Upper lobe of right lung (tissue), 1 donor: ENCODE measurements around the gene PPP2R3A. TPM values are rescaled to one million over a fixed set of nuclear protein-coding genes. Genes with fewer than 3 reads are reported as not detected.
"Not testable (repeated sequence)": the region's sequence is repeated elsewhere in the genome, so short reads cannot be mapped to it uniquely, and the experiment has no call there.

Experiments
- ATAC-seq: fragments of 200-7000 bp; cut with Tn5 transposase; one replicate; pipeline ENCODE4 v1.9.1; 2020; ENCODE audit warnings: mild to moderate bottlenecking, moderate library complexity
- DNase-seq: peaks from one replicate; pipeline ENCODE4 v3.0.0-alpha.2; 2020
- H3K27ac ChIP-seq: fragments of 200-600 bp; one replicate; pipeline ENCODE4 v1.8.0; 2022
- H3K27me3 ChIP-seq: fragments of 200-600 bp; one replicate; pipeline ENCODE4 v1.8.0; 2022; ENCODE audit warnings: mild to moderate bottlenecking
- H3K36me3 ChIP-seq: fragments of 200-600 bp; one replicate; pipeline ENCODE4 v1.8.0; 2022
- H3K4me1 ChIP-seq: fragments of 200-600 bp; one replicate; pipeline ENCODE4 v1.8.0; 2022
- H3K4me3 ChIP-seq: fragments of 200-600 bp; one replicate; pipeline ENCODE4 v1.8.0; 2022; ENCODE audit warnings: mild to moderate bottlenecking
- H3K9me3 ChIP-seq: fragments of 200-600 bp; one replicate; pipeline ENCODE4 v1.8.0; 2022
- intact Hi-C: fragments of 100-400 bp; cut with DNase I; formaldehyde crosslinking; loops from one replicate; pipeline ENCODE4 v1.11.0; 2022
- total RNA-seq: library from RNA; stranded (reverse); fragmentation: NEBNext Ultra II Directional; extraction: Animal tissue kit (Norgen Biotek cat#: 25700); gene quantifications from one replicate; pipeline ENCODE4 v1.2.1, GENCODE V29; 2021
- TF ChIP-seq, protein P1 (sequence below): fragments of 200-600 bp; IDR thresholded peaks from one replicate; pipeline ENCODE4 v1.8.0; 2022; ENCODE audit warnings: antibody characterized with exemption
- donor health status: DM: no; HTN: yes; CAD: no; lungs with severe emphysema.

Gene PPP2R3A
- total RNA-seq, 1 donor from 2014 or later = 7.4 TPM

DNA sequence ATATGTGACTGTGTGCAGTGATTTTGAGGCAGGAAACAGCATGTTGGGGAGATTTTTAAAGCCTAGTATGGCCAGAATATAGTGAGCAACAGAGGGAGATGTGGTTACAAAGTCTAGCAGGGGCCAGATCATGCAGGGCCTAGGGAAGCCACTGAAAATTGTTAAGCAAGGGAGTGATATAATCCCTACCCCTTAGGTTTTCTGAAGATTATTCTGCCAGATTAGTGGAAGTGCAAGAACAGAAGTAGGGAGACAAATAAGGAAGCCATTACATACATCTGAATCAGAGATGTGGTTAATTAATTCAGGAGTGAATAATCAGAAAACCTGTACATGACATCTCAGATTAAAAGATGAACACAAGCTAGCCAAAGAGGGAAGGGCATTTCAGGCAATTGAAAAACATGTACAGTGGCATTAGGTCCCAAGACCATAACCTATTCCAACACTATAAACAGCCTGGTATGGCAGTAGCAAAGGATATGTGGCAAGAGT is 175.8 kb downstream of the PPP2R3A start:
- no peak for ATAC-seq
- no peaks in the 10 kb centered on the region for H3K36me3 ChIP-seq
- no peak overlapping the region for H3K27ac ChIP-seq
- peaks cover 15% of the 10 kb centered on the region for H3K4me1 ChIP-seq
- no peak overlapping the region for H3K4me3 ChIP-seq
- no peaks in the 10 kb centered on the region for H3K27me3 ChIP-seq
- intact Hi-C loops = no loop called here
- no peak for DNase-seq
- no peaks in the 10 kb centered on the region for H3K9me3 ChIP-seq
- TF ChIP-seq, protein P1, sequence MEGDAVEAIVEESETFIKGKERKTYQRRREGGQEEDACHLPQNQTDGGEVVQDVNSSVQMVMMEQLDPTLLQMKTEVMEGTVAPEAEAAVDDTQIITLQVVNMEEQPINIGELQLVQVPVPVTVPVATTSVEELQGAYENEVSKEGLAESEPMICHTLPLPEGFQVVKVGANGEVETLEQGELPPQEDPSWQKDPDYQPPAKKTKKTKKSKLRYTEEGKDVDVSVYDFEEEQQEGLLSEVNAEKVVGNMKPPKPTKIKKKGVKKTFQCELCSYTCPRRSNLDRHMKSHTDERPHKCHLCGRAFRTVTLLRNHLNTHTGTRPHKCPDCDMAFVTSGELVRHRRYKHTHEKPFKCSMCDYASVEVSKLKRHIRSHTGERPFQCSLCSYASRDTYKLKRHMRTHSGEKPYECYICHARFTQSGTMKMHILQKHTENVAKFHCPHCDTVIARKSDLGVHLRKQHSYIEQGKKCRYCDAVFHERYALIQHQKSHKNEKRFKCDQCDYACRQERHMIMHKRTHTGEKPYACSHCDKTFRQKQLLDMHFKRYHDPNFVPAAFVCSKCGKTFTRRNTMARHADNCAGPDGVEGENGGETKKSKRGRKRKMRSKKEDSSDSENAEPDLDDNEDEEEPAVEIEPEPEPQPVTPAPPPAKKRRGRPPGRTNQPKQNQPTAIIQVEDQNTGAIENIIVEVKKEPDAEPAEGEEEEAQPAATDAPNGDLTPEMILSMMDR = no peak

DNA sequence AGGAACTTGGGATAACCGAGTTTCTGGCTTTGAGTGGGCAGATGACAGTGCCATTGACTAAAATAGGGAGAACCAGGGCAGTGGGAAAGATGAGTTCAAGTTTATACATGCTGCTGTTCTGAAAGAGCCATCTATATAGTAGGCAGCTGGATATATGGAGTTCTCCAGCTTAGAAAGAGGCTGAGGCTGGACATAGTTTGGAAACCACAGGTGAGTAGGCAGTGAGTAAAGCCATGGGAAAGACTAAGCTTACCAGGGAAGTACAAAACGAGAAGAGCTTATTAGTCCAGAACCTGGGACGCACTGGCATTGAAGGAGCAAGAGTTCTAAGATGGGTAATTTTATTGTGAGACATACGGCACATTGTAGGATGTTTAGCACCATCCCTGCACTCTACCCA is 176.4 kb downstream of the PPP2R3A start:
- DNase-seq (no peak), ATAC-seq (no peak)
- H3K27me3 ChIP-seq = no peaks in the 10 kb centered on the region
- no peak overlapping the region for H3K4me3 ChIP-seq
- TF ChIP-seq, protein P1 = no peak
- H3K4me1 ChIP-seq = peaks cover 15% of the 10 kb centered on the region
- no peak overlapping the region for H3K27ac ChIP-seq
- no peaks in the 10 kb centered on the region for H3K9me3 ChIP-seq
- no peaks in the 10 kb centered on the region for H3K36me3 ChIP-seq
- intact Hi-C loops = no loop called here

DNA sequence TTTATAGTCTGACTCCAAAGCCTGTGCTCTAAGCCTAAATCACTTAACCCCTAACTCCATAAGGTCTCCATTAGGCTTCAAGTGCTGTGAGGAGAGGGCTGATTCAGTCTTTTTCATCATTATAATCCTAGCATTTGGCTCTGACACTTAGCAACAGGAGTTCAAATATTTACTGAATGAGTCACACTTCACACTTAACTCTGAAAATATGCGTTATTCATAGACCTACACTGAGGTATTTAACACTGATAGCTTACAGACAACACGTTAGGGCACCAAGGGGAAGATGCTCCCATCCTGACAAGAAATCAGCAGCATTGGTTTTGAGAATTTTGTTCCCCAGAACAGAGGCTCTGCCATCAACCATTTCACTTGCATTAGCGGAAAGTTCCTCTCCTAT is 177.1 kb downstream of the PPP2R3A start:
- no peak overlapping the region for H3K27ac ChIP-seq
- DNase-seq (no peak), ATAC-seq (peak; percentile 86)
- peaks cover 15% of the 10 kb centered on the region for H3K4me1 ChIP-seq
- H3K27me3 ChIP-seq = no peaks in the 10 kb centered on the region
- intact Hi-C loops = no loop called here
- H3K4me3 ChIP-seq = no peak overlapping the region
- H3K36me3 ChIP-seq = peaks cover 4% of the 10 kb centered on the region
- TF ChIP-seq, protein P1 = no peak
- H3K9me3 ChIP-seq = no peaks in the 10 kb centered on the region

DNA sequence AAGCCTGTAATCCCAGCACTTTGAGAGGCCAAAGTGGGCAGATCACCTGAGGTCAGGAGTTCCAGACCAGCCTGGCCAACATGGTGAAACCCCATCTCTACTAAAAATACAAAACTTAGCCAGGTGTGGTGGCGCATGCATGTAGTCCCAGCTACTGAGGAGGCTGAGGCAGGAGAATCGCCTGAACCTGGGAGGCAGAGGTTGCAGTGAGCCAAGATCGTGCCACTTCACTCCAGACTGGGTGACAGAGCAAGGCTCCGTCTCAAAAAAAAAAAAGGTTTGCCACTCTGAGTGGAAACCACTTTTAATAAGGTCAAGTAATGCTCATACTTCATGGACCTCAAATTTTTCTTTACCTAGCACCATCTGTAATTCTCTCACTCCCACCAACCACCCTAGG is 178.9 kb downstream of the PPP2R3A start:
- H3K4me3 ChIP-seq, ATAC-seq, H3K9me3 ChIP-seq, DNase-seq, H3K36me3 ChIP-seq, H3K27me3 ChIP-seq, intact Hi-C loops, H3K27ac ChIP-seq: not testable (repeated sequence)
- H3K4me1 ChIP-seq = peaks cover 19% of the 10 kb centered on the region

DNA sequence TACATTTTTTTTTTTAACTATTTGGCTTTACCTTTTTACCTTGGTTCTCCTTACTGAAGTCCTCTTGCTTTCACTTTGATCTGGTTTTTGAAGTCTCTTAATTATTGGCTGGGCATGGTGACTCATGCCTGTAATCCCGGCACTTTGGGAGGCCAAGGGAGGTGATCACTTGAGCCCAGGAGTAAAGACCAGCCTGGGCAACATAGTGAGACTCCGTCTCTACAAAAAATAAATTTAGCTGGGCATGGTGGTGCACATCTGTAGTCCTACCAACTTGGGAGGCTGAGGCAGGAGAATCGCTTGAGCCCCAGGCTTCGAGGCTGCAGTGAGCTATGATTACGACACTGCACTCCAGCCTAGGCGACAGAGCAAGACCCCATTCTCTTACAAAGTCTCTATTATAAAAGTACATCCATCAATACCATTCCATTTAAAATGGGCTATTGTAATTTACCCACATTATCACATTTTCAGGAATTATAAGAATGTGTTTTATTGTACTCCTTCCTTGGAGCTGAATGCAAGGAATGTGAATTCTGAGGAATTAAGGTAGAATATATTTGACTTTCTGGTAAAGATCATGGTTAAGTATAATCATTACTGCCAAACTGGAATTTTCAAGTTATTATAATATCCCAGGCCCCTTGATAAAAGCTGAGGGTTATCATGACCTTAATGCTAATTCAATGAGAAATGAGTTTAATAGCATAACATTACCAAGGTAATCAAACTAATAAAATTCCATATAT is 181.6 kb downstream of the PPP2R3A start:
- H3K9me3 ChIP-seq = no peaks in the 10 kb centered on the region
- ATAC-seq (no peak), DNase-seq (no peak)
- peaks cover 15% of the 10 kb centered on the region for H3K4me1 ChIP-seq
- no peak overlapping the region for H3K27ac ChIP-seq
- TF ChIP-seq, protein P1 = no peak
- H3K27me3 ChIP-seq = no peaks in the 10 kb centered on the region
- H3K36me3 ChIP-seq = peaks cover 14% of the 10 kb centered on the region
- H3K4me3 ChIP-seq = no peak overlapping the region
- intact Hi-C loops = no loop called here

DNA sequence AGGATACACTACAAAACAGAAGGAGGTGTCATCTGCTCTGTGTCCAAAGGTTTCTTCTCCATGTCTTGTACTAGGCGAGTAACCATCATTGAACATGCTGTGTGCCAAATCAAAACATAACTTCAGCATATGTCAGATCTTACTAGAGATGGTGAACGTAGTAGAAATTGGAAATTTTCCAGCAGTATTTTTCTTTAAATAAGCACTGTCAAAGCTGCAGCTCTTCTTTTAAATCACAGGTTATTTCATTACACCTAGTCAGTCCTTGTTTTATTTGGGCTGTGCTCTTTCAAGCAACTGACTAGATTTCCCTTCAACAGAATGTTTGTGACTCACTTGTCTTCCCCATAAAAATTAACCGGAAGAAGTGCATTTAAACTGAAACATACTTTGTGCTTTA is 184.1 kb downstream of the PPP2R3A start:
- DNase-seq = no peak
- H3K27ac ChIP-seq = no peak overlapping the region
- H3K27me3 ChIP-seq = no peaks in the 10 kb centered on the region
- peaks cover 20% of the 10 kb centered on the region for H3K36me3 ChIP-seq
- ATAC-seq = no peak
- no peak overlapping the region for H3K4me3 ChIP-seq
- TF ChIP-seq, protein P1 = no peak
- peaks cover 7% of the 10 kb centered on the region for H3K4me1 ChIP-seq
- intact Hi-C loops = no loop called here
- no peaks in the 10 kb centered on the region for H3K9me3 ChIP-seq
